ENCODE results near the gene USHBP1.
A peak's percentile ranks its signal among the peaks of the same experiment; 100 is the strongest.

The USHBP1 gene

DNA sequence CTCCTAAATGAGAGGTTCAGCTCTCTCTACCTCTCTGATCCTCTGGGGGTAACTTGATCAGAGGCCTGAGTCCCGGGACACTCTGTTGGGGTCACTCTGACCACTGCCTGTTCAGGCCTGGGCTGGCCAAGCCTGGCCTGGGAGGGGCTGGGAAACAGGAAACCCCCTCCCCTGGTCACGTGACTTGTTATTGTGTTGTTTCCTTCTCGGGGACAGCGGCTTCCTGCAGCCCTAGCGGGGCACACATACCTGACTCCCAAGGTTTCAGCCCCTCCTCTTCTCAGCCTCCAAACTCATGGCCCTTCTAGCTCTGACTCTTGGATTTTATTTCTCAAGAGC is at the start of gene USHBP1:
TSS of gene USHBP1 (minus strand) at position 105 of the 339 bp plus-strand sequence. CDS start 446 bp downstream, outside the sequence.
- no peak within 1 kb of the TSS for H3K27ac ChIP-seq

GRCh38 chr19:17314007-17314593 is 49.6 kb upstream of the USHBP1 start:
- Histone ChIP-seq H3K9me3 (ENCODE audit: low read depth, low read length) (no peaks in the 10 kb centered on the region), H3K9ac (ENCODE audit: insufficient read length) (no peak overlapping the region), H3K4me3 (no peak overlapping the region), H3K27ac (no peak overlapping the region), H3K36me3 (ENCODE audit: insufficient read depth, low read length) (peaks cover 16% of the 10 kb centered on the region; the same call in 1 of the 2 replicates)
- no peak for DNase-seq (ENCODE audit: low read depth, low spot score)
- TF ChIP-seq EZH2 (IDR thresholded peaks at IDR 0.05), result no peak
- no peak for TF ChIP-seq FOXP2 (optimal IDR thresholded peaks at IDR 0.05; ENCODE audit: control extremely low read depth, extremely low read length, insufficient read depth)
- no peak for TF ChIP-seq POLR2AphosphoS5 (IDR thresholded peaks at IDR 0.05; ENCODE audit: borderline replicate concordance, low read depth, low read length)

More for the DNA sequence above, at the start of gene USHBP1:
- TF ChIP-seq EZH2 (IDR thresholded peaks at IDR 0.05) (no peak), FOXP2 (optimal IDR thresholded peaks at IDR 0.05; ENCODE audit: control extremely low read depth, extremely low read length, insufficient read depth) (no peak), POLR2AphosphoS5 (IDR thresholded peaks at IDR 0.05; ENCODE audit: borderline replicate concordance, low read depth, low read length) (no peak)
- peaks cover 4% of the 10 kb centered on the region; the same call in 1 of the 2 replicates for H3K36me3 ChIP-seq (ENCODE audit: insufficient read depth, low read length)
- no peak for DNase-seq (ENCODE audit: low read depth, low spot score)
- H3K4me3 ChIP-seq, result no peak within 1 kb of the TSS
- H3K9me3 ChIP-seq (ENCODE audit: low read depth, low read length), result no peaks in the 10 kb centered on the region
- no peak within 1 kb of the TSS for H3K9ac ChIP-seq (ENCODE audit: insufficient read length)

DNA sequence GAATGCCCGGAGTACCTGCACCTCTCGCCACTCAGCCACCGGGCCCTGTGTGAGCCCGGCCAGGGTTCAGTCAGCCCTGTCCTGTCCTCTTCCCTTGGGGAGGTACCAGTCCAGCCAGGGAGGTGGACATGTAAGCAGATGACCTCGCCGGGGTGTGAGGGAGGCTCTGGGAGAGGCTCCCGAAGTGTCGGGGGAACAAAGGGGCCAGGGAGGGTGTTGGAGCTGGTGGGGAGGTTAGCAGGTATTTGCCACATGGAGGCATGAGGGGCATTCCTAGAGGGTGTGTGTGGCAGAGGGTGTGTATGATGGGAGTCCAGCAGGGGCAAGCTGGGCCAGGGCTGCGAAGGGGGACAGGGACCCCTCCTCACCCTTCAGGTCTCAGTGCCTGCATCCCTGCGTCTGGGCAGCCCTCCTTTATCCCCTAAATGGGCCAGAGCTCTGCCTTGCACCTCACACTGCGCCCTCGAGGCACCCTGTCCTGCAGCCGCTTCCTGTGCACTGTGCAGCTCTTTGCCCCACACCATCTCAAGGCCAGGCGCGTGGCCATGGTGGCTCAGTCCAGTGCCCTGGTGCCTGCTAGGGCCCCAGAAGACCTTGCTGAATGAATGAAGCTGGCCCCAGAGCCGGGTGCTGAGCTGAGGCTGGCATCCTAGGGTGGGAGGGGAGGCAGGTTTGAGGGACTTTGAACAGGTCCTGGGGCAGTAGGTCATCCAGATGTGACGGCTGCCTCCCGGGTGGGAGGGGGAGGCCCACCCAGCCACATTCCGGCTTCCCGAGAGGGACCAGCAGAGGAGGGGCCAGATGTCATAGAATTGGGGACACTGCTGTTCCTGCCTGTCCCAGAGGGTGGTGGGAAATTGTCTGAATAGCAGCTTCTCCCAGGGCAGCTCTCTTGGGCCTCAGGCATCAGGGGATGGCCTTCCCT is 47.9 kb upstream of the USHBP1 start:
- no peak for DNase-seq (ENCODE audit: low read depth, low spot score)
- no peak overlapping the region for H3K4me3 ChIP-seq
- no peaks in the 10 kb centered on the region for H3K9me3 ChIP-seq (ENCODE audit: low read depth, low read length)
- no peak overlapping the region for H3K27ac ChIP-seq
- TF ChIP-seq POLR2AphosphoS5 (IDR thresholded peaks at IDR 0.05; ENCODE audit: borderline replicate concordance, low read depth, low read length), result no peak
- no peak for TF ChIP-seq FOXP2 (optimal IDR thresholded peaks at IDR 0.05; ENCODE audit: control extremely low read depth, extremely low read length, insufficient read depth)
- TF ChIP-seq EZH2 (IDR thresholded peaks at IDR 0.05), result no peak
- no peak overlapping the region for H3K9ac ChIP-seq (ENCODE audit: insufficient read length)
- H3K36me3 ChIP-seq (ENCODE audit: insufficient read depth, low read length), result peaks cover 16% of the 10 kb centered on the region; the same call in 1 of the 2 replicates

DNA sequence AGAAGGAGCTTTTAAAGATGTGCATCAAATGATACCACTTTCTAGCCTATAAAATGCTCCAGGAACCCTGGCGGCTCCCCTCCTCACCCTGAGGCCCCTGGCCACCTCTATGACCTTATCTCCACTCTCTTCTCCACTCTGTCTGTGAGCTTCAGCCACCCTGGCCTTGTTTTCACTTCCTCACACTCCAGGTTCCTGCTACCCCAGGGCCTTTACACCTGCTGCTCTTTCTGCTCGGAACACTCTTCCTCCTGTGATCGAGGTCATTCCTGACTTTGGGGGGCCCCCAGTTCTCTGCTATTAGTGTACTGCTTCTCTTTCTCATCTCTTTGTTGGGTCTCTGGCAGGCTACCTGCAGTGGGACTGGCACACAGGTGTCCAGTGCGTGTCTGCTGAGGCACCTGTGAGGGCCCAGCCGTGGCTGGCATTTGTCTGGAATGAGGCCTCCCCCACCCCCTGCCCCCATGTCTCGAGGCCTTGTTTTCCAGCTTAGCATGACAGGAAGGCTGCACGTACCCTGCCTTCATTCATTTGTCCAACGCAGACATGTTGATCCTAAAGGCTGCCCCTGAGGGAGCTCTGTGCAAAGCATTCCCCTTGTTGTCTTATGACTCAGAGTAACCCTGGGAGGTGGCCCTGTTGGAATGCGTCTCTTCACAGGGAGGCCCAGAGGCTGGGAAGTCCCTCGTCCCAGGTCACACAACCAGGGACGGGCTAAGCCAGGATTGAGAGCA is 47.1 kb upstream of the USHBP1 start:
- no peak for DNase-seq (ENCODE audit: low read depth, low spot score)
- TF ChIP-seq FOXP2 (optimal IDR thresholded peaks at IDR 0.05; ENCODE audit: control extremely low read depth, extremely low read length, insufficient read depth) (no peak), POLR2AphosphoS5 (IDR thresholded peaks at IDR 0.05; ENCODE audit: borderline replicate concordance, low read depth, low read length) (no peak), EZH2 (IDR thresholded peaks at IDR 0.05) (no peak)
- Histone ChIP-seq H3K9me3 (ENCODE audit: low read depth, low read length) (no peaks in the 10 kb centered on the region), H3K27ac (no peak overlapping the region), H3K36me3 (ENCODE audit: insufficient read depth, low read length) (peaks cover 16% of the 10 kb centered on the region; the same call in 1 of the 2 replicates), H3K9ac (ENCODE audit: insufficient read length) (no peak overlapping the region), H3K4me3 (no peak overlapping the region)

- H3K4me3 ChIP-seq, result peak overlapping the region; percentile 85
- DNase-seq (ENCODE audit: low read depth, low spot score), result no peak
- H3K9ac ChIP-seq (ENCODE audit: insufficient read length), result peak overlapping the region; percentile 87
- H3K36me3 ChIP-seq (ENCODE audit: insufficient read depth, low read length), result peaks cover 8% of the 10 kb centered on the region; the same call in 1 of the 2 replicates
- H3K9me3 ChIP-seq (ENCODE audit: low read depth, low read length), result no peaks in the 10 kb centered on the region
- no peak overlapping the region for H3K27ac ChIP-seq
- no peak for TF ChIP-seq FOXP2 (optimal IDR thresholded peaks at IDR 0.05; ENCODE audit: control extremely low read depth, extremely low read length, insufficient read depth)
- TF ChIP-seq EZH2 (IDR thresholded peaks at IDR 0.05), result no peak
- TF ChIP-seq POLR2AphosphoS5 (IDR thresholded peaks at IDR 0.05; ENCODE audit: borderline replicate concordance, low read depth, low read length), result no peak
Measured at GRCh38 chr19:17309965-17310461, 45.5 kb upstream of the USHBP1 start.

GRCh38 chr19:17309198-17309964 is 44.8 kb upstream of the USHBP1 start, which contains the start of gene DDA1:
Gene DDA1, plus strand, starts transcription at chr19:17309563. Its CDS starts 92 bp downstream, at chr19:17309655.
- Histone ChIP-seq H3K27ac (no peak within 1 kb of the TSS), H3K4me3 (peak within 1 kb of the TSS; percentile 85), H3K9me3 (ENCODE audit: low read depth, low read length) (no peaks in the 10 kb centered on the region), H3K36me3 (ENCODE audit: insufficient read depth, low read length) (peaks cover 4% of the 10 kb centered on the region; the same call in 1 of the 2 replicates), H3K9ac (ENCODE audit: insufficient read length) (peak within 1 kb of the TSS; percentile 87)
- TF ChIP-seq FOXP2 (optimal IDR thresholded peaks at IDR 0.05; ENCODE audit: control extremely low read depth, extremely low read length, insufficient read depth), result no peak
- TF ChIP-seq POLR2AphosphoS5 (IDR thresholded peaks at IDR 0.05; ENCODE audit: borderline replicate concordance, low read depth, low read length), result peak; percentile 76
- DNase-seq (ENCODE audit: low read depth, low spot score), result peak; percentile 100

DNA sequence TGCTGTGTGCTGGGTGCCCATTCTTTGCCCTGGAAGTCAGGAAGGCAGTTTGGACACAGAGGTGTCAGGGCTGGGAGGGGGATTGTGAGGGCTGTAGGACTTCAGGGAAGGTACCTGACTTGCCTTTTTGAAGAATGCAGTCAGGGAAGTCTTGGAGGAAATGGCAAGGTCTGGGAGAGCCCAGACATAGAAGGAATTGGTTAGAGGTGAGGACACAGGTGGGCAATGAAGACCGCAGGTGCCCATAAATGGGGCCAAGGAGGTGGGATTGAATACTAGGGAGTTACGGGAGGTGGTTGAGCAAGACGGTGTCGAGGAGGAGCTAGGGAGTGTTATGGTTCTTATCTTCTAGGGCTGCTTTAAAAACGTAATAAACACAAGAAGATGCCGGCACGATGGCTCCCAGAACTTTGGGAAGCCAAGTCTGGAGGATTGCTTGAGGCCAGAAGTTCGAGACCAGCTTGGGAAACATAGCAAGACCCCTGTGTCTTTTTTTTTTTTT is 43.4 kb upstream of the USHBP1 start:
- Histone ChIP-seq H3K9ac (ENCODE audit: insufficient read length) (no peak overlapping the region), H3K36me3 (ENCODE audit: insufficient read depth, low read length) (no peaks in the 10 kb centered on the region; the same call in 1 of the 2 replicates), H3K27ac (no peak overlapping the region), H3K4me3 (no peak overlapping the region), H3K9me3 (ENCODE audit: low read depth, low read length) (no peaks in the 10 kb centered on the region)
- no peak for DNase-seq (ENCODE audit: low read depth, low spot score)
- no peak for TF ChIP-seq POLR2AphosphoS5 (IDR thresholded peaks at IDR 0.05; ENCODE audit: borderline replicate concordance, low read depth, low read length)
- no peak for TF ChIP-seq EZH2 (IDR thresholded peaks at IDR 0.05)
- no peak for TF ChIP-seq FOXP2 (optimal IDR thresholded peaks at IDR 0.05; ENCODE audit: control extremely low read depth, extremely low read length, insufficient read depth)
